Stimulated activated CD8-positive, alpha-beta memory T cell treated with anti-CD3 and anti-CD28 coated beads, Interleukin-12 subunit alpha, Interleukin-12 subunit beta, amount 100 ng/mL, for 1 hour (primary cell): ENCODE results near the gene PRRG1.
"Not testable (repeated sequence)": the region's sequence is repeated elsewhere in the genome, so short reads cannot be mapped to it uniquely, and the experiment has no call there.

Experiments
- DNase-seq: peaks from one replicate; pipeline ENCODE4 v3.0.0-alpha.2; 2020; ENCODE audit warnings: low read depth

The PRRG1 gene

DNA sequence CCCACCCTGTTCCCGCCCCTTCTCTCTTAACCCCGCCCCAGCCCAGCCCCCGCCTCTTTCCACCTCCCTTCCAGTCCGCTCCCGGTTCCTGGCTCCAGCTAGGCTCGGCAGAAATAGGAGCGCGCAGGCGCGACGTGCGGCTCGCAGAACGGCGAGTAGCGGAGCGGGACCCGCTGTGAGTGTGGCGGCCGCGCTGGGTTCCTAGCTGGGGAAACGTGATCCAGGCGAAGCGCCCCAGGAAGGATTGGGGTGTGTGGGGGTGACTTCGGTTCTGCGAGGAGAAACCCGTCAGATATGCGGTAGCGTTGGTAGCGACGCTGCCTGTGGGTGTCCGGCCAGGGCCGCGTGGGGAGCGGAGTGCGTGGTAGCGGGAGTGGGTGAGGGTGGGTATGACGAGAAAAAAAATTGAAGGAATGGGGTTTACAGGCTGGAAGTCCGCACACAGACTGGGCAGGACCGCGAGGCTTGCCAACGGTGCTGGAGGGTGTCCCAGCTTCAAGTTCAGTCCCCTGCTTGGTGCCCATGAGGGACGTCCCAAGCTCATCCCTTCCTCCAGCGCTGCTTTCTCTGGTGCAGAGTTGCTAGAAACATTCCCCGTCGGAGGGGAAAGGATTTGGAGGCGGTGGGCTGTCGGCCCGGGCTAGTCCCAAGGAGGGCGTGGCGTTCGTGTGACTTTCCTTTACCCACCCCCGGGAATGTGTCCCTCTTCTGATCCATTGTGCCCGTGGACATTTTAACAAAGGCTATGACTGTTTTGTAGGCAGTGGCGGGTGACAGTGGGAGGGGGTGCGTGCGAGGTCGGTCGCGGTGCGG, at the start of gene PRRG1:
Gene PRRG1, plus strand, starts transcription at position 144 of the 813 bp plus-strand sequence. CDS start 56,886 bp downstream, outside the sequence.
- DNase-seq: no peak

DNA sequence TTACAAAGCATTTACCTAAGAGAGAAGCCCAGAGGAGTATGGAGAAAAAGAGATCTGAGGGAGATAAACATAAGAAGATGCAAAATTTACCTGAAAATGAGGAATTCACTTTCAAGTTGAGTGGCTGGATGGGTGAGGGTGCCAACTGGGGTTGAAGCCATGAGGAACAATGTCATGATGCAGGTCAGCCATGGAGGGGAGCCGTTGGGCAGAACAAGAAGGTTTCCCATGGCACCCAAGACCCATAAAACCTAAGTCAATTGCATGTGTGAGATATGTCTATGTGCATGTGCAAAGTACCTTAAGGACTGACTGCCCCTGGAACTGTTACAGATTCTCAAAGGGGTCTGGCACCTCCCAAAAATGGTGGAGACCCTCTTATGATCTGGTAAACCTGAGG, 46.6 kb upstream of the PRRG1 start:
- no peak for DNase-seq

DNA sequence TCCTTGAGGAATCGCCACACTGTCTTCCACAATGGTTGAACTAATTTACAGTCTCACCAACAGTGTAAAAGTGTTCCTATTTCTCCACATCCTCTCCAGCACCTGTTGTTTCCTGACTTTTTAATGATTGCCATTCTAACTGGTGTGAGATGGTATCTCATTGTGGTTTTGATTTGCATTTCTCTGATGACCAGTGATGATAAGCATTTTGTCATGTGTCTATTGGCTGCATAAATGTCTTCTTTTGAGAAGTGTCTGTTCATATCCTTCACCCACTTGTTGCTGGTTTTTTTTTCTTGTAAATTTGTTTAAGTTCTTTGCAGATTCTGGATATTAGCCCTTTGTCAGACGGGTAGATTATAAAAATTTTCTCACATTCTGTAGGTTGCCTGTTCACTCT, 43.9 kb upstream of the PRRG1 start:
- DNase-seq: not testable (repeated sequence)

DNA sequence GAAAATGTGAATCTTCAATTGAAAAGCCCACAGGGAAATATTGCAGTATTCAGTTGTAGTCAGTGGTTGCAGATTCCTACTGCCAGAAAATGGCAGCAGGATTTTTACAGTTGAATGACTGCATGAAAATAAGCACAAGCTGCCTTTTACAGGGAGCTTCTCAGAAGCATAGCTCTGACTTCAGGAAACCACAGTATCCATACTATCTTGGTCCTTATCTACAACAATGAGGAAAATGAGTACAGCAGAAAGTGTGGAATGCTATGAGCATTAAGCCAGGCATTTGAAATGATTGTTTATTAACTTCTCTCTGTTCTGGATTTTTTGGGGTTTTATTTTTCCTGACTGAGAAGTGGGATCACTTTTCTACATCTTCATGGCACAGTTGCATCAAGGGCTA, 34.6 kb upstream of the PRRG1 start:
- no peak for DNase-seq

DNA sequence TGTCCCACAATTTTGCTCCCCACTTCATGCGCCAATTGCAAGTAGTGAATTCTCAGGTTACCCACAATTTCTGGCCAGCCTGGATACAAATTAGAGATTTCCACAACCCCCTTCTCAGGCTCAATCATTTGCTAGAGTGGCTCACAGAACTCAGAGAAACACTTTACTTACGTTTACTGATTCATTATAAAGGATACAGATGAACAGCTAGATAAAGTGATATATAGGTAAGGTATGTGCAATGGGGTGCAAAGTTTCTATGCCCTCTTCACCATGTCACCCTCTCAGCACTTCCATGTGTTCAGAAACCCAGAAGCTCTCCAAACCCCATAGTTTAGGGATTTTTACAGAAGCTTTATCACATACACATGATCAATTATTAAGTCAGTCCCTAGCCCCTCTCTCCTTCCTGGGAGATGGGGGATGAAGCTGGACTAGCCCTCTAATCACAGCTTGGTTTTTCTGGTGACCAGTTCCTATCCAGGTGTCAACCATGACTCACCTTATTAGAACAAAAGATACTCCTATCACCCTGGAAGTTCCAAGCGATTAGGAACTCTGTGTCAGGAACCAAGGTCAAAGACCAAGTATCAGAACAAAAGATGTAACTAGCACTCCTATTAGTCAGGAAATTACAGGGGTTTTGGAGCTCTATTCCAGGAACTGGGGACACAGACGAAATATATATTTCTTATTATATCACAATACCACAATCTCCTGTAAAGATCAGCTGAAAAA, 33.5 kb upstream of the PRRG1 start:
- no peak for DNase-seq

DNA sequence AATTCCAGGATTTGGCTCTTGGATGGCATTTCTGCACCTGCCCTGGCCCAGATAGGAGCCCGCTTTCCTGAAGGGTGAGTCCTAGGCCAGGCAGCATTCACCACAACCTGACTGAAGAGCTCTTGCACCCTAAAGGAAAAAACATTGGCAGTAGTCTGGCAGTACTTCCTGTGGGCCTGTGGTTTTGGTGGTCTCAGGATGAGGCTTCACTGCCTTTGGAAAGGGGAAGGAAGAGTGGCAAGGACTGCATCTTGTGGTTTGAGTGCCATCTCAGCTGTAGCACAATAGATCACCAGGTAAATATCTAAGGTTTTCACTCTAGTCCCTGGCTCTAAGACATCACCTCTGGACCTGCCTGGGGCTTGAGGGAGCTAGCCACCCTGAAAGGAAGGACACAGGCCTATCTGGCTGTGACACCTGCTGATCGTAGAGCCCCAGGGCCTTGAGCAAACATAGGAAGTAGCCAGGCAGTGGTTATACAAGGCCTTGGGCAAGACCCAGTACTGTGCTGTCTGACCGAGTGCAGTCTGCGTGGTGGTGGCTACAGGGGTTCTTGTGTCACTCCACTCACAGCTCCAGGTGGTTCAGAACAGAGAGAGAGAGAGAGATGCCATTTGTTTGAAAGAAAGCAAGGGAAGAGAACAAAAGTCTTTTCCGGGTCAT, 28.5 kb upstream of the PRRG1 start:
- DNase-seq: no peak

DNA sequence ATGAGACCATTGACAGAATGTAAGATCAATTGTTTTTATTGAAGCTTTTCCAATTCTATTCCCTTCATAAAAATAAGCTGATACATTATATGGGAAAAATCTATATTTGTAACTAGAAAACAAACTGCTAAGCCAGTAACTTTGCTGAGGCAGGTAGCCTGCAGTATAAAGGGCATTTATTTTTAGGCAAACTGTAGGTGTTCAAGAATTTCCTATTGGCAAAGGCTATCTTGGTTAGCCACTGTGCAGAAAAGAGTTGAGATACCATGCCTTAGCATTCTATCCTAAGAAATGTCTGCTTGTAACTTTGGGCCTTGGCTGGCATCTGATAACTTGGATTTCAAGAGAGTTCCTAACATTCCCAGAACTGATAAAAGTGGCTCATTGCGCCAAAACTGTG, 18.5 kb upstream of the PRRG1 start:
- DNase-seq: no peak

DNA sequence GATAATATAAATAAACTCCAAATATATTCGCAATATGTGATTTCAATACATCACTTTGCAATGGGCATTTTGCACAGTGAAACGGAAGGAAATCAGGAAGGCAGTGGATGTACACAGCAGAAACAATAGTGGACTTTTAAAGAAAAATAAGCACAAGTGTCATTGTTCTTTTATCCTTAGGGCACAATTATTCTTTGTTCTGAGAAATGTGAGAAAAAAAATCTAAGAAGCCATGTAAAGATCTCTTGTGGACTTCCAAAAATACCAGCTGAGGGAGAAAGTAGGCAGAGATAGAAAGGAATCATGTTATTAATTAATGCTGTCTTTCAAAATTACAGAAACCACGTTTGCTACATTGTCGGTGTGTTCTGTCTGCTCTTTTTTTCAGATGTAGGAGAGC, 17.6 kb upstream of the PRRG1 start:
- DNase-seq: no peak

DNA sequence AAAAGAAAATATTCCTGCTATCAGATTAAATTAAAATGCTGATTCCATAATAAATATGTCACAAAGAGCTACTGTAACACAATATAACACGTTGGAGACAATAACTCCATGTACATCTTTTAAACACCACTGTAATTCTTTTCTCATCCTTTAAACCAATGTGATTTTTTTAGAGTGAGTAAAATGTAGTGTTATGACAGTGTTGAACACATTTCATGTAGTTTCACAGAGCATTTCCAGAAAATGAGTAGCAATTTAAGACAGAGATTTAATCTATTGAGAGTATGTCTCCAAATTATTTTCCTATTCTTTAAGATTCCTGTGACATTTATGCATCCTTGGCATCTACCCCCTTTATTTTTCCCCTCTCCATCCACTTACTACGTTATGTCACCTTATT, 17.1 kb upstream of the PRRG1 start:
- DNase-seq: no peak

DNA sequence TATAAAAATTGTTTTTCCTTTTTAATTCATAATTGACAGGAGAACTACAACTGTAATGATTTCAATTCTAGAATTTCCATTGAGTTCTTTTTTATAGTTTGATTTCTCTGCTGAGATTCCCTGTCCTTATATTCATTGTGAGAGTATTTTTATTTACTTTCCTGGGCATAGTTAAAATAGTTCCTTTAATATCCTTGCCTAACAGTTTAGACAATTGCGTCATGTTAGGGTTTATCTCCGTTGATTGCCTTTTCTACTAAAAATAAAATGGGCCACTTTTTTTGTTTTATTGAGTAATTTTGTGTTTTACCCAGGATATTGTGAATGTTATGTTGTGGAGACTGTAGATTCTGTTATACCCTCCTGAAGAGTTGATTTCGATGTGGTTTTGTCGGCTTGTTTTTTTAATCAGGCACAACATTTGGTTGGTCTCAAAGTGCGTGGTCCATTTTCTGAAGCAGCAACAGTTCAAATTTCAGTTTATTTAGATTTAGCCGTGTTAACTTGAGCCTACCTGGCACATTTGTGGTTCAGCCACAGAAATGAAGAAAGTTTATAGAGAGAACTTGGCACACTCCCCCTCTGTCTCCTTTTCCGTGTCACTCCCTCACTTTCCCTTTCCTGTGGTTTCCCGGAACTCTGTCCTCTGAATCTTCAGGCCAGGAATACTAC, 16.0 kb upstream of the PRRG1 start:
- DNase-seq: no peak

DNA sequence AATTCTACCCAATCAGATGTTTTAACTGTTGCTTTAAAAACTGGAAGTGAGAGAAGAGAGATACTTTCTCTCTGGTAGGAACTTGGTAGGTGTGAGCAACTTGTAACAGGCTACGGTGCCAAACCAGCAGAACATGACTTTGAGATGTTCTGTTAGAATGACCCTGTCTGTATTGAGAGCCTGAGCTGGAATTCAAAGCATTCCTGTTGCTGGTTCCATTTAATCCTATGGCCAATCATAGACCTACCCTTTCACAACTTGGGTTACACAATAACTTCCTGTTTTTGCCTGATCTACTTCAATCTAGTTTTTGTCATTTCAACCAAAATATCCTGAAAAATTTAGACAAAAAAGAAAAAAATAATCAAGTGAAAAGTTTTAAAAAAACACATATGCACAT, 1.7 kb upstream of the PRRG1 start:
- no peak for DNase-seq

DNA sequence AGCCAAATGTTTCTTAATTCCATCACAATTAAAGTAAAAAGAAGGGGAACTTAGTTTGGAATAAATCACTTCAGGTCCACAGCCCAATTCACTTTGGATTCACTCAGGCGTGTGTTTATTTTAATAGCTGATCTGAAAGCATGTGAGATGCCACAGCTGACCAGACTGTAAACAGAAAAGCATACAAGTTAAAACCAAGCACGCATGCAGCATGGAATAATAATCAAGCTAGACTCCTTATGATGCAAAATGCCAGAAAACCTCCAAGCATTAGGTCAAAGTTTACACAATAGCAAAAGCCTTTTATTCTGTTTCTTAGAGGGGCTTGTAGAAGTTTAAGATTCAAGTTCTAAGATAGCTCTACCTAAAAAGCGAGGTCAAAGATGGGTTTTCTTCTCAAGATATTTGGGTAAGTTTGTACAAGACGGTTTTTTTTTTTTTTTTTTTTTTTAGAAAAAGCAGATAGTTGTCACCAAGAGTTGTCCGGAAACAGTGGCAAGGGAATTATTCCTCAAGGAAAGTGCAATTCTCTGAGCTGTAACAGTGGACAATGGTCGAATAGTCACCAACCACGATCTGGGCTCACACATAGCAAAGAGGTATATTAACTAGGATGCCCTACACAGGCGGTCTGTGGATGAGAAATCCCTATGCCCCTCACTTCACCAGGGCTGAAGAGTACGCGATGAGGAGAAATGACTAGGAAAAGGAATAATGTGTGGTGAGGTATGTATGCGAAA, 763 bp upstream of the PRRG1 start:
- DNase-seq: no peak

DNA sequence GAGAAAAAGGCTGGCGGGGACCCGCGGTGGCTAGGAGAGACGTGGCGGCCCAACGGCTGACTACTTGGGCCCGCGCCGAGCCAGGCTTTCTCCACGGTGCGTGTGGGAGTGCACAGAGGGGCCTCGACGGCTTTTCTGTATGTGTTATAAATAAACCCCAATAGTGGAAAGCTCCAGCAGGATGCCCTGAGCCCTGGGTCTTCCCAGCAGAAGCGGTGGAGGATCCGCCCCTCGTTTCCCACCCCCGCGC, 268 bp upstream of the PRRG1 start:
- no peak for DNase-seq

DNA sequence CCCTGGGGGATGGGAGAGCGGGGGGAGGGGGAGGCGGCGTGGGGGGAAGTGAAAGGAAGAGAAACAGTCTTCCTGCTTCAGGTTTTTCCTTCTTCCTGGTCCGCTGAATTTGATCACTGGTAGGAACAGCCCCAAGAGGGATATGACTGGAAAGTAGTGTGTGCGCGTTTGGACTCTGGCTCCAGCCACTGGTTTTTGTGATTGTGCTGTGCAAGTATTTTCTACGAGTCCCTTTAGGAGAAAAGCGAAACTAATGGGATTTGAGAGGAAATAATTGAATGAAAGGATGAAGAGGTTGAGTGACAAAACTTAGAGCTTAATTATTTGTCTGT, 836 bp downstream of the PRRG1 start:
- DNase-seq: no peak

DNA sequence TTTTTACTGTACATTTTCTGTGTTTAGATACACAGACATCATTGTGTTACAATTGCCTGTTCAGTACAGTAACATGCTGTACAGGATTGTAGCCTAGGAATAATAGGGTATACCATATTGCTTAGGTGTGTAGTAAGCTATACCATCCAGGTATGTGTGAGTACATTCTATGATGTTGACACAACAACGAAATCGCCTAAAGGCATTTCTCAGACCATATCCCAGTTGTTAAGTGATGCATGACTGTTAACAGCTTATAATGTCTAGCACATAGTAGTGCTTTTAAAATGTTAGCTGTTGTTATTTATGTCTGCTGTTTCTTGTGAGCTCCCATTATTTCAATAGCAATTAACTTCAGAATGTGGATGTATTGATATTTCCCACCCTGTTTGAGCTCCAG, 4.5 kb downstream of the PRRG1 start:
- no peak for DNase-seq

DNA sequence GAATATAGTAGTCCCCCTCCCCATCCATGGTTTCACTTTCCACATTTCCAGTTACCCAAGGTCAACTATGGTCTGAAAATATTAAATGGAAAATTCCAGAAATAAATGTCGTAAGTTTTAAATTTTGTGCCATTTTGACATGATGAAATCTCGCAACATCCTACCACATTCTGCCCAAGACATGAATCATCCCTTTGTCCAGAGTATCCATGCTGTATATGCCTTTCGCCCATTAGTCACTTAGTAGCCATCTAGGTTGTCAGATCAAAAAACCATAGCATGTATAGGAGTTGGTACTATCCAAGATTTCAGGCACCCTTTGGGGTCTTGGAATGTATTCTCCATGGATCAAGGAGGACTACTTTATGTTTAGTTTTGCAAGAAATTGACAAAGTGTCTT, 8.3 kb downstream of the PRRG1 start:
- DNase-seq: no peak

DNA sequence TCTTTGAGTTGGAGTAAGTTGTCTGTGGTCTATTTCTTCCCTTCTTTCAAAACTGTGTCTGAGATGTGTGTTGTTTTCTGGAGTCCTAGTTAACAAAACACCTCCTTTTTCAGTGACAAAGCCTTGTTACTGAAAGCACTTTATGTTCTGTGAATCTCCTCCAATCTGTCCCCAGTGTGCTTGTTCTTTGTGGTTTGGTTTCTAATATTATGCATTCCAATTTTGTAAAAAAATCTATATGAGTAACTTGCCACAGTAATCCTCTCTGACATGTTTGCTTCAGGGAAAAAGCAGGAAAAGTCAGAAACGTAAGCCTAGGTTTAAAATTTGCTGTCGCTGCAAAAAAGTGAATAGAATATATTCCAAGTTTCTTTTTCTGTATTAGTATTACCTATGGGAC, 12.4 kb downstream of the PRRG1 start:
- no peak for DNase-seq

DNA sequence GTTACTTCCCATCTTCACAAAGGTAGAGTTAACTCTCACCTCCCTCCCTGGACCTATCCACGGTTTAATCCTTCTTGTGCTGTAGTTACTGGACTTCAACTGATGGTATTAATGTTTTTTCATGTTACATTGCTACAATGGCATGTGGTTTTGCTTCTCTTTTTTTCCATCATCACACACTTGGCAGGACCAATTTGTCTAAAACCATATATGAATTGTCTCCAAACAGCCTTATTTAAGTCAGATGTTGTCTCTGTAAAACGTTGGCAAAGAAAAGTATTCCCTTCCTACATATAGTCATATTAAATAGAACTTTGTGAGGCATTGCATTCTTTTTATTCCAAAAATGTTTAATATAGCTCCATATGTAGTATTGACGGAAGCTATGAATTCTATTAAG, 15.5 kb downstream of the PRRG1 start:
- no peak for DNase-seq

DNA sequence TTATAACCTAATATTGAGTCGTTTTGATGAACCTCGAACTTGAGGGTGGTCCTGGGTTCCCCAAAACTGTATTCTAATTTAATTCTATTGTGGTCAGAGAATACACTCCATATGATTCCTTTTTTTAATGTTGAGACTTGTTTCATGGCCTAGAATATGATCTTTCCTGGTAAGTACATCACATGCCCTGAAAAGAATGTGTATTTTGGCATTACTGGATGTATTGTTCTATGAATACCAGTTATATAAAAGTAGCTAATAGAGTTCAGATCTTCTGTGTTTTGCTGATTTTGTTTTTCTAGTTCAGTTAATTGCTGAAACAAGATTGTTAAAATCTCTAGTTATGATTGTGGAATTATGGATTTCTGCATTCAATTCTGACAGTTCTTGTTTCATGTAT, 18.8 kb downstream of the PRRG1 start:
- no peak for DNase-seq

DNA sequence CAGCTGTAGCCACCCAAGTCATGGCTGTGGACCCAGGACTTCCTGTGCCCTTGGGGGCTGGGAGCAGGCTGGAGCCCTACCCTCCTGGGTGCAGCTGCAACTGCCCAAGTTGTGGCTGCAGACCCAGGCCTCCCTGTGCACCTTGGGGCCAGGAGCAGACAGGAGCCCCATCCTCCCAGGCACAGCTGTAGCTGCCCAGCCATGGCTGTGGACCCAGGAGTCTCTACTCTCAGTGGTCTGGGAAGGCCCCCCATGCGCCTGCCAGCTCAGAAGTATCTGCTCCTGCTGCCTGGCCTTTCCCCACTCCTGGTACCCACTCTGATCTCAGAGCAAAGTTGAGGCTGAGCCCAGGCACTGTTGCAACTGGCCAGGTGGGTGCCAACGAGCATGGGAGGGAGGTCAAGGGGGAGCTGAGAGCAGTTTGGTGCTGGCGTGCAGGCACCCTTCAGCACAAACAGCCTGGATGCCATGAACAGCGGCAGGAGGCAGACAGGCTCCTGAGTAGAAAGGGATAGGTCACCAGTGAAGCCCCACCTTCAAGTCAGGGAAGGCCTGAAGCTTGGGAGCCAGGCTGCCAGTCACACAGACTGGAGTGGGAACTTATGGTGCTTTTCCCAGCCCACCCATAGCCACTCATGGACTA, 21.5 kb downstream of the PRRG1 start:
- no peak for DNase-seq

DNA sequence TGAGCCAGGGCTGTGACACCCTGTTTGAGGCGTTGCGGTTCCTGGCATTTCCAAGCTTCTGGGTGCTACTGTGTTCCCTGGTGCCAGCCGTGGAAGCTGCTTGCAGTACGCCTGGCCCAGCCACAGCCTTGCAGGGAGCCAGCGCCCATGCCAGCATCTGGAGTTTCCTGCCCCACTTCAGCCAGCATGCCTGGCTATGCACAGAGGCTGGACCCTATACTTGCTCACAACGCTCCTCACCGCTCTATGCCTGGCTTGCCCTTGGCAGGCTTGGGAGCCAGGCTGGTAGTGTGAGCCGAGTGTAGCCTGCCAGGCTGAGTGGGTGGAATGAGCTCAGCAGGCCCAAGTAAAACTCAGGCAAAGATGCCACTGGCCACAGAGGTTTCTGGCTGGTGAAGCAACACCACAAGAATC, 22.4 kb downstream of the PRRG1 start:
- DNase-seq: no peak

DNA sequence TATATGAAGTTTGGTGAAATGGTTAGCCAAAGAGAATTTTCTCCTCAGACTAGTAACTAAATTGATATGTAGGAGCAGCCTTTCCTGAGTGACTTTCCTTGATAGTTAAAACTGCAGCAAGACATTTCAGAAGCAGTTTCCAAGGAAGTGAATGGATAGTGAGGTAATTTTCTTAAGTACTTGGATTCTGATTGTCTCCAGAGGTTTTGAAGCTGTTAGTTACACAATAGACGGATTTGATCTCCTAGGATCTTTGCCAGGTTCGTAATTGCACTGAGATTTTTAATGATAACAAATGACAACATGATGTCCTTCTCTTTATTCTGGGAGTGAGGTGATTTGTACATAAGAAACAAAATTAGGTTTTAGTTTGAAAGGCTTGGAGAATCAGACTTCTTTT, 29.2 kb downstream of the PRRG1 start:
- DNase-seq: no peak
